CD4-positive, CD25-positive, alpha-beta regulatory T cell (primary cell): Measurements from ENCODE around the gene WNT2. TPM values are rescaled to one million over a fixed set of nuclear protein-coding genes. Genes with fewer than 3 reads are reported as not detected.

Experiments used
- ATAC-seq, 2 donors: fragments of 150-1000 bp; cut with Tn5 transposase; one replicate each; pipeline ENCODE4 v1.10.0; 2021; ENCODE audit warnings: low read depth in 2 of 2, moderate number of reproducible peaks in 2 of 2, moderate library complexity in 1 of 2
- DNase-seq, 3 donors: peaks; one replicate each; pipeline versions ENCODE4 v3.0.0 to v3.0.0-alpha.2; 2012 to 2022; ENCODE audit warnings: mixed read lengths in 1 of 3
- H3K27ac ChIP-seq: one replicate; pipeline ENCODE4 v1.7.0; 2013; ENCODE audit warnings: mild to moderate bottlenecking, low read length; ENCODE audit not compliant: insufficient read depth, poor library complexity, severe bottlenecking
- H3K27me3 ChIP-seq: one replicate; pipeline ENCODE4 v1.7.0; 2013; ENCODE audit warnings: low read length; ENCODE audit not compliant: control insufficient read depth, insufficient read depth
- H3K36me3 ChIP-seq: one replicate; pipeline ENCODE4 v1.7.0; 2013; ENCODE audit warnings: mild to moderate bottlenecking, low read length, moderate library complexity; ENCODE audit not compliant: control insufficient read depth, insufficient read depth
- H3K4me1 ChIP-seq: 2 replicates; pipeline ENCODE4 v1.7.0; 2013; ENCODE audit warnings: mild to moderate bottlenecking, low read length; ENCODE audit not compliant: insufficient read depth, control insufficient read depth, poor library complexity, severe bottlenecking
- H3K4me3 ChIP-seq: one replicate; pipeline ENCODE4 v1.7.0; 2013; ENCODE audit warnings: low read depth, mild to moderate bottlenecking, low read length, moderate library complexity
- H3K9me3 ChIP-seq, 2 experiments: 1 replicate in 1 of 2; 2 replicates in 1 of 2; pipeline ENCODE4 v1.7.0; 2013; ENCODE audit warnings: low read length in 2 of 2, mild to moderate bottlenecking in 1 of 2, moderate library complexity in 1 of 2; ENCODE audit not compliant: control insufficient read depth in 2 of 2
- H3K27ac Mint-ChIP-seq, 3 donors: one replicate each; pipeline ENCODE4 v1.8.0; 2020 to 2022; ENCODE audit warnings: mild to moderate bottlenecking in 3 of 3, mixed read lengths in 3 of 3, moderate library complexity in 2 of 3
- H3K27me3 Mint-ChIP-seq: one replicate; pipeline ENCODE4 v1.8.0; 2022; ENCODE audit warnings: mild to moderate bottlenecking, mixed read lengths
- H3K36me3 Mint-ChIP-seq: one replicate; pipeline ENCODE4 v1.8.0; 2020; ENCODE audit warnings: mixed read lengths
- H3K4me1 Mint-ChIP-seq, 4 donors: one replicate each; pipeline ENCODE4 v1.8.0; 2020 to 2022; ENCODE audit warnings: mixed read lengths in 4 of 4, mild to moderate bottlenecking in 1 of 4
- H3K4me3 Mint-ChIP-seq, 4 donors: one replicate each; pipeline ENCODE4 v1.8.0; 2020 to 2022; ENCODE audit warnings: mild to moderate bottlenecking in 4 of 4, mixed read lengths in 4 of 4, moderate library complexity in 3 of 4
- H3K9me3 Mint-ChIP-seq, 7 donors: one replicate each; pipeline ENCODE4 v1.8.0; 2020 to 2022; ENCODE audit warnings: mixed read lengths in 7 of 7, mild to moderate bottlenecking in 3 of 7, moderate library complexity in 2 of 7
- polyA plus RNA-seq, 4 donors: library from polyadenylated mRNA; unstranded; fragments of 300-500 nt; fragmentation: Illumina TruSeq; gene quantifications; one replicate each; pipeline ENCODE4 v1.2.3, GENCODE V29; 2021
- total RNA-seq: library from RNA; stranded (reverse); gene quantifications from one replicate; pipeline ENCODE4 v1.2.3, GENCODE V29; 2022

Gene WNT2
- total and polyA plus RNA-seq, 5 donors from 2014 or later, result not detected

DNA sequence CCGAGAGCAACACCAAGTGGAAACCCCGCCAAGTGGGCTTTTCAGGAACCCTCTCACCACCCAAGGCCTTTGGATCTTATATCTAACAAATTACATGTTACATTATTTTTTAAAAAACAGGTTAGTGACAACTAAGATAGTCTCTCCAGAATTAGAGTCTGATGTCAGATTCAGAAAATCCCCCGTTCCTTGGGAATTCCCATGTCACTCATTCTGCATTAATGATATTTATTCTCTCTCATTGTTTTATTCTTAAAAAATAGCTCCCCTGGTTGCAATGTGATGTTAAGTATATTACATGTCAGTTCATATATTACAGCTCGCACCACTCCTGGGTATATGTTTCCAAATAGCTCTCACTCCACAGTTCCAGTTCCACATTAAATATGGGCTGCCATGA lies 81.8 kb downstream of the WNT2 start:
- Mint-ChIP-seq H3K27me3 (no peaks in the 10 kb centered on the region), H3K4me3 (no peak overlapping the region), H3K27ac (no peak overlapping the region), H3K9me3 (peaks cover 0 to 3% (median 0%) of the 10 kb centered on the region in 7 donors), H3K4me1 (no peaks in the 10 kb centered on the region), H3K36me3 (no peaks in the 10 kb centered on the region)
- Histone ChIP-seq H3K27ac (no peak overlapping the region), H3K4me1 (no peaks in the 10 kb centered on the region), H3K27me3 (no peaks in the 10 kb centered on the region), H3K9me3 (no peaks in the 10 kb centered on the region), H3K36me3 (no peaks in the 10 kb centered on the region), H3K4me3 (no peak overlapping the region)
- DNase-seq (no peak), ATAC-seq (no peak)

DNA sequence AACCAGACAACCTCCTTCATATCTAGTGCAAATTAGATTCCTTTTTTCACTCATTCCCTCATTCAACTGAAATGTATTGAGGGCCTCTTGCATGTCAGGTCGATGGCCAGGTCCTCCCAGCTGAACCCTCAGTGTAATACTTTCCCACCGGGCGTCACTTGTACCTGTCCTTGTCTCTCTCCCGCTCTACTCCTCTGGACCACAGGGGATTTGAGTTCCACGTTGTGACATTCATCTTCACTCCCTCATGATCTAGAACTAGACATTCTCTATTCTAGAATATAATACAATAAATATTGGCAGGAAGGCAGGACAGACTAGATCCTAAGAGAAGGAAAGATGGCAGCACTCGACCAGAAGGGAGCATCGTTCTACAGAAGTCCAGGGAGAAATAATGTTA lies 83.9 kb downstream of the WNT2 start:
- ATAC-seq, result no peak
- Histone ChIP-seq H3K27me3 (no peaks in the 10 kb centered on the region), H3K36me3 (no peaks in the 10 kb centered on the region), H3K27ac (no peak overlapping the region), H3K4me1 (no peaks in the 10 kb centered on the region), H3K9me3 (no peaks in the 10 kb centered on the region), H3K4me3 (no peak overlapping the region)
- no peak overlapping the region for H3K4me3 Mint-ChIP-seq
- no peaks in the 10 kb centered on the region for H3K36me3 Mint-ChIP-seq
- H3K27ac Mint-ChIP-seq, result no peak overlapping the region
- H3K4me1 Mint-ChIP-seq, result no peaks in the 10 kb centered on the region
- peaks cover 0 to 6% (median 1%) of the 10 kb centered on the region in 7 donors for H3K9me3 Mint-ChIP-seq
- DNase-seq, result no peak
- no peaks in the 10 kb centered on the region for H3K27me3 Mint-ChIP-seq

DNA sequence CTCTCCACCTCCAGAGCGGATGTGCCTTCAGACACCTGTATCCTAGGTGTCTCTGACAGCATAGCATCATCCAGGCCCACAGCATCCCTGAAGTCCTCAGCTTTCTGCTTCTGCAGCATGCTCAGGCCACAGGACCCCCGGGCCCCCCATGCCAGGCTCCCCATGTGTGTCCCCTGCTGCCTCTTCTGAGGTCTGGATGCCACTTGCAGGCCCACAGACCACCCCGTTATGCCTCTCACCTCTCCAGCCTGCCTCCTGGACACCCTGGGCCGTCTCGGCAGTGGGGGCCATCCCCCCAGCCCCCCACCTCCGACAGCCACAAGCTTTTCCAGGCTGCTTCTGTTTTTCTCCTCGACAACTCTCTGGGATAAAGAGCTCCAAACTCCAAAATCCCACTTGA lies 84.4 kb downstream of the WNT2 start:
- no peak for DNase-seq
- H3K27me3 ChIP-seq, result no peaks in the 10 kb centered on the region

DNA sequence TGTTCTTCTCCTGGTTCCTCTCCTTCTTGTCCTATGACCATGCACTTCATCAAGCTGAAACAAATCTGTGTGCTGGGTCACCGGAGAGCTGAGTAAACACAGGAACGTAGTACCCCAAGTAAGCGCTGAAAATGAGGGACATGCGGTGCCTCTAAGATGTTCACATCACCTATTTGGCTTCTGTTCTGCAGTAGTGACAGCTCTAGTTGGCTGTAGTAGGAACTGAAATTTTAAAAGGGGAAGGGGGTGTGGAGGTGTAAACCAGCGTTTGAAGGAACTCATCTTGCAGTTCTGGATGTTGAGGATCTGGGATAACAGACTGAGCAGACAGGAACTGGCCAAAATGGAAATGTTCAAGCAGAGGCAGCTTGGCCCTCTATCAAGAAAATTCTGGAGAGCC lies 85.2 kb downstream of the WNT2 start:
- no peak for DNase-seq
- Histone ChIP-seq H3K4me3 (no peak overlapping the region), H3K27me3 (no peaks in the 10 kb centered on the region), H3K4me1 (no peaks in the 10 kb centered on the region), H3K27ac (no peak overlapping the region), H3K9me3 (no peaks in the 10 kb centered on the region), H3K36me3 (no peaks in the 10 kb centered on the region)
- Mint-ChIP-seq H3K27ac (no peak overlapping the region), H3K4me1 (no peaks in the 10 kb centered on the region), H3K9me3 (peaks cover 0 to 9% (median 1%) of the 10 kb centered on the region in 7 donors), H3K27me3 (no peaks in the 10 kb centered on the region), H3K4me3 (no peak overlapping the region), H3K36me3 (peaks cover 3% of the 10 kb centered on the region)
- ATAC-seq, result no peak

More for the DNA sequence above, 84.4 kb downstream of the WNT2 start:
- Histone ChIP-seq H3K27ac (no peak overlapping the region), H3K4me1 (no peaks in the 10 kb centered on the region), H3K9me3 (no peaks in the 10 kb centered on the region), H3K4me3 (no peak overlapping the region), H3K36me3 (no peaks in the 10 kb centered on the region)
- no peak overlapping the region for H3K27ac Mint-ChIP-seq
- H3K36me3 Mint-ChIP-seq, result no peaks in the 10 kb centered on the region
- H3K9me3 Mint-ChIP-seq, result peaks cover 0 to 6% (median 1%) of the 10 kb centered on the region in 7 donors
- no peak for ATAC-seq
- H3K4me3 Mint-ChIP-seq, result no peak overlapping the region
- H3K27me3 Mint-ChIP-seq, result no peaks in the 10 kb centered on the region
- H3K4me1 Mint-ChIP-seq, result no peaks in the 10 kb centered on the region

DNA sequence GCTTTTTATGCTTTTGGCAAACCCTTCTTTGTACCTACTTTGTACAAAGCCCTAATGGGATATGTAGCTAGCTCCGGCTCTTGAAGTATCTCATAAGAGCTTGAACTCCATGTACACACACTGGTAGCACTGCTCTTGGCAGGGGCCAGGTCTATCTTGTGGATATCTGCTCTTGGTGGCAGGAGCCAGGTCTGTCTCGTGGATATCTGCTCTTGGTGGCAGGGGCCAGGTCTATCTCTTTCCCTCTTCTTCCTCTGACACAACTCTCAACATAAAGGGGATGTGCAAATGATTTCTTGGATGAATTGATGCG lies 91.9 kb downstream of the WNT2 start:
- Mint-ChIP-seq H3K4me1 (no peaks in the 10 kb centered on the region), H3K36me3 (peaks cover 15% of the 10 kb centered on the region)
- no peaks in the 10 kb centered on the region for H3K4me1 ChIP-seq

DNA sequence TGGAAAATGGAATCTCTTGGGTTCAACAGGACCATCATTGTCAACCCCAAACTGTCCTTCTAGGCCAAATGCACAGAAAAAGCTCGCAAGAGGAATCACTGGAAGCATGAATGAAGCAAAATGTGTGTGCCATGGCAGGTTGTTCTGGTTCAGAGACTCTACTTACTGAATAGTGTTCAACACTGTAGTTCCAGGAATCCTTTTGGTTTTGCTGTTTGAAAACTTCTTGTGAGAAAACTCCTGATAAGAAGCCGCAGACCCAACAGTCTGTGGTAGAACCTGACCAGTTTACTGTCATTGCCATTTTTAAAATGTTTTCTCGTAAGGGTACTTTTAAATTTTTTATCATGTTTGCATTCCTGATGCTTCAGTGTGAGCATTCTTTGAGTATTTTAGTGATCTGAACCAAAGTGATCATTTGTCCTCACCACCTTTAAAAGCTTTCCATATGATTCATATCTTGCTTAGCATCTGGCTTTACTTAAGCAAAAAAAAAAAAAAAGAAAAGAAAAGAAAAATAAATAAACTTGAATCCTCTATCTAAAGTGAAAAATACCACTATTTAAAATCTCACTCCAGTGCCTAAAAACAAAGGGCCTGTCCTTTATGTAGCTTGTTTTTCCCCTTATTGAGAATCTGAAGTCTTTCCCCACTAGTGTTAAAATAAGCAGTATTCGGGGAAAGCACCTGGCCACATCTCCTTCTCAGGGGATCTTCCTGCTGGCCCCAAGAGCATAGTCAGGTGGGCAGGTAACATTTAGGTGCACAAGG lies 92.4 kb downstream of the WNT2 start:
- no peak overlapping the region for H3K4me3 ChIP-seq
- no peaks in the 10 kb centered on the region for H3K27me3 ChIP-seq
- no peaks in the 10 kb centered on the region for H3K4me1 ChIP-seq
- Mint-ChIP-seq H3K4me3 (no peak overlapping the region), H3K27ac (no peak overlapping the region), H3K27me3 (no peaks in the 10 kb centered on the region), H3K9me3 (peaks cover 0 to 9% (median 4%) of the 10 kb centered on the region in 7 donors), H3K4me1 (no peaks in the 10 kb centered on the region), H3K36me3 (peaks cover 15% of the 10 kb centered on the region)
- ATAC-seq (no peak), DNase-seq (no peak)
- no peaks in the 10 kb centered on the region for H3K9me3 ChIP-seq
- no peaks in the 10 kb centered on the region for H3K36me3 ChIP-seq
- no peak overlapping the region for H3K27ac ChIP-seq

More for the DNA sequence above, 91.9 kb downstream of the WNT2 start:
- Histone ChIP-seq H3K27ac (no peak overlapping the region), H3K27me3 (no peaks in the 10 kb centered on the region), H3K36me3 (no peaks in the 10 kb centered on the region), H3K4me3 (no peak overlapping the region), H3K9me3 (no peaks in the 10 kb centered on the region)
- ATAC-seq, result no peak
- H3K4me3 Mint-ChIP-seq, result no peak overlapping the region
- peaks cover 0 to 9% (median 4%) of the 10 kb centered on the region in 7 donors for H3K9me3 Mint-ChIP-seq
- no peaks in the 10 kb centered on the region for H3K27me3 Mint-ChIP-seq
- H3K27ac Mint-ChIP-seq, result no peak overlapping the region
- DNase-seq, result no peak

DNA sequence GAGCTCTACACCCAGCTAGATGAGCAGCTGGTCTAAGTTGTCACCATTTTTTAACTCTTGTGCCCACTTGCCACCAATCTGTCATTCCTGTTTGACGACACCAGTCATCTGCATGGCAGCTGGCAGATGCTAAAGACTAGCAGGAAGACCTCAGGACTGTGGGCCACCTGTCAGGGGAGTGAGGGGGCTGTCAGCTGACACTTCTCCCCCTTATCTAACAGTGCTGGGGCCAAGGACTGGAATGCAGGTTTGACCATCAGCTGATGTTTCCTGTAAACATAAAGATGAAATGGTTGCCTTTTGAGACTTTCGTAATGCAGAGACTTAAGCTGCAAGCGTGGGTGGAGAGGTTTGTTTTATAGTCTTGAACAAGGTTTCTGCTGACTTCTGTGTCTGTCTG lies 93.5 kb downstream of the WNT2 start:
- H3K4me1 ChIP-seq, result no peaks in the 10 kb centered on the region
- H3K4me1 Mint-ChIP-seq, result no peaks in the 10 kb centered on the region
- H3K27ac ChIP-seq, result no peak overlapping the region
- H3K27me3 ChIP-seq, result no peaks in the 10 kb centered on the region
- ATAC-seq, result no peak
- peaks cover 15% of the 10 kb centered on the region for H3K36me3 Mint-ChIP-seq
- H3K36me3 ChIP-seq, result no peaks in the 10 kb centered on the region
- H3K4me3 ChIP-seq, result no peak overlapping the region
- no peak overlapping the region for H3K27ac Mint-ChIP-seq
- no peak overlapping the region for H3K4me3 Mint-ChIP-seq
- DNase-seq, result no peak
- peaks cover 0 to 9% (median 2%) of the 10 kb centered on the region in 7 donors for H3K9me3 Mint-ChIP-seq
- no peaks in the 10 kb centered on the region for H3K9me3 ChIP-seq
- no peaks in the 10 kb centered on the region for H3K27me3 Mint-ChIP-seq

DNA sequence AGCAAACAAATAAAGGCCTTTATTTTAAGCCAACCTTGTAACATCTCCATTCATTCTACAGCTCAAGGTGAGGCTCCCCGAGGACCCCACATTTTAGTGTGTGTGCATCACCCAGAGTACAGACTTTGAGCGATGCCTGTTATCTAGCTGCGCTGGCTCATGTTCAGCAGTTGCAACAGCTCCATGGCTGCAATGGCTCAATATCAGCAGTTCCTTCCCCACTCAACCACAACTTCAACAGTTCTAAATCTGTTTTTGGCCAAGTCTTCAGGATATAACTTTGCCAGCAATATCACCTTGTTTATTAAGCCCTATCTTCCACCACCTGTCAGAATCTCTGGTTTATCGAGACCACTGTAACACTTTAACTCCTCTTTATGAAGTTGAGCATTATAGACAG lies 95.8 kb downstream of the WNT2 start:
- peaks cover 3% of the 10 kb centered on the region for H3K36me3 ChIP-seq
- ATAC-seq (no peak), DNase-seq (no peak)
- H3K27me3 ChIP-seq, result no peaks in the 10 kb centered on the region
- no peaks in the 10 kb centered on the region for H3K9me3 ChIP-seq
- no peak overlapping the region for H3K27ac Mint-ChIP-seq
- H3K27ac ChIP-seq, result no peak overlapping the region
- H3K4me1 Mint-ChIP-seq, result no peaks in the 10 kb centered on the region
- peaks cover 22% of the 10 kb centered on the region for H3K36me3 Mint-ChIP-seq
- H3K4me3 Mint-ChIP-seq, result no peak overlapping the region
- H3K27me3 Mint-ChIP-seq, result no peaks in the 10 kb centered on the region
- peaks cover 0 to 4% (median 1%) of the 10 kb centered on the region in 7 donors for H3K9me3 Mint-ChIP-seq
- H3K4me3 ChIP-seq, result no peak overlapping the region
- H3K4me1 ChIP-seq, result no peaks in the 10 kb centered on the region
